GM23338 (cell line): ENCODE results near the gene ATR. TPM values are rescaled to one million over a fixed set of nuclear protein-coding genes. Genes with fewer than 3 reads are reported as not detected.

ENCODE experiments used
- ATAC-seq: fragments of 200-7000 bp; cut with Tn5 transposase; 3 replicates; pipeline ENCODE4 v1.9.1; 2020
- DNase-seq: peaks from one replicate; pipeline ENCODE4 v3.0.0-alpha.2; 2015; ENCODE audit warnings: low spot score
- H2AFZ ChIP-seq: fragments of 200-600 bp; sonication (generic); 2 replicates; pipeline ENCODE4 v1.8.0; 2016; ENCODE audit warnings: antibody characterized with exemption, mild to moderate bottlenecking, moderate library complexity
- H3F3A ChIP-seq: fragments of 200-600 bp; sonication (generic); replicated peaks from 2 replicates; pipeline ENCODE4 v1.8.0; 2017; ENCODE audit warnings: antibody characterized with exemption, mixed run types, low read depth
- H3K27ac ChIP-seq: fragments of 200-600 bp; sonication (generic); 2 replicates; pipeline ENCODE4 v1.6.1; 2016; ENCODE audit warnings: low read depth
- H3K27me3 ChIP-seq: fragments of 200-600 bp; sonication (generic); 2 replicates; pipeline ENCODE4 v1.8.0; 2016; ENCODE audit warnings: mild to moderate bottlenecking, mixed run types, moderate library complexity; ENCODE audit not compliant: insufficient read depth
- H3K36me3 ChIP-seq: fragments of 200-600 bp; sonication (generic); 2 replicates; pipeline ENCODE4 v1.8.0; 2016; ENCODE audit warnings: mild to moderate bottlenecking; ENCODE audit not compliant: insufficient read depth
- H3K4me1 ChIP-seq: fragments of 200-600 bp; sonication (generic); 2 replicates; pipeline ENCODE4 v1.8.0; 2016; ENCODE audit warnings: mild to moderate bottlenecking, moderate library complexity; ENCODE audit not compliant: insufficient read depth
- H3K4me2 ChIP-seq: fragments of 200-600 bp; sonication (generic); 2 replicates; pipeline ENCODE4 v1.7.1; 2017; ENCODE audit warnings: mixed run types
- H3K4me3 ChIP-seq: fragments of 200-600 bp; sonication (generic); 2 replicates; pipeline ENCODE4 v1.6.1; 2016; ENCODE audit warnings: mixed run types
- H3K79me2 ChIP-seq: fragments of 200-600 bp; sonication (generic); replicated peaks from 2 replicates; pipeline ENCODE4 v1.8.0; 2017; ENCODE audit warnings: mild to moderate bottlenecking; ENCODE audit not compliant: insufficient read depth
- H3K9me2 ChIP-seq: fragments of 200-600 bp; sonication (generic); 2 replicates; pipeline ENCODE4 v1.8.0; 2017; ENCODE audit not compliant: insufficient read depth
- H4K20me1 ChIP-seq: fragments of 200-600 bp; sonication (generic); replicated peaks from 2 replicates; pipeline ENCODE4 v1.8.0; 2017; ENCODE audit warnings: mild to moderate bottlenecking; ENCODE audit not compliant: insufficient read depth
- H3K27ac Mint-ChIP-seq: 2 replicates; pipeline ENCODE4 v1.8.0; 2020; ENCODE audit warnings: inconsistent platforms, mild to moderate bottlenecking, moderate library complexity, mixed read lengths
- H3K27me3 Mint-ChIP-seq: 3 replicates; pipeline ENCODE4 v1.8.0; 2022; ENCODE audit warnings: low read depth, mild to moderate bottlenecking, moderate library complexity, mixed read lengths, inconsistent platforms; ENCODE audit not compliant: insufficient read depth, poor library complexity
- H3K36me3 Mint-ChIP-seq: 3 replicates; pipeline ENCODE4 v1.8.0; 2021; ENCODE audit warnings: low read depth, mild to moderate bottlenecking, inconsistent platforms, moderate library complexity, mixed read lengths
- H3K4me1 Mint-ChIP-seq: 3 replicates; pipeline ENCODE4 v1.8.0; 2020; ENCODE audit warnings: mild to moderate bottlenecking, inconsistent platforms, mixed read lengths
- H3K4me3 Mint-ChIP-seq: 3 replicates; pipeline ENCODE4 v1.8.0; 2021; ENCODE audit warnings: moderate library complexity, mild to moderate bottlenecking, inconsistent platforms, mixed read lengths
- H3K9me3 Mint-ChIP-seq: 3 replicates; pipeline ENCODE4 v1.8.0; 2020; ENCODE audit warnings: moderate library complexity, mild to moderate bottlenecking, inconsistent platforms, mixed read lengths
- EZH2 ChIP-seq: fragments of 200-600 bp; sonication (generic); IDR thresholded peaks from one replicate; pipeline ENCODE4 v1.8.0; 2017; ENCODE audit warnings: antibody characterized with exemption, mild to moderate bottlenecking, low read depth; ENCODE audit not compliant: unreplicated experiment
- EZH2phosphoT487 ChIP-seq: fragments of 200-600 bp; sonication (generic); IDR thresholded peaks from one replicate; pipeline ENCODE4 v1.8.1; 2018; ENCODE audit warnings: antibody characterized with exemption; ENCODE audit not compliant: unreplicated experiment
- JUNB ChIP-seq: IDR thresholded peaks from one replicate; pipeline ENCODE4 v1.6.1; 2016; ENCODE audit warnings: antibody characterized with exemption; ENCODE audit not compliant: unreplicated experiment
- STAT1 ChIP-seq: IDR thresholded peaks from one replicate; pipeline ENCODE4 v1.6.1; 2016; ENCODE audit warnings: antibody characterized with exemption; ENCODE audit not compliant: unreplicated experiment
- ZNF114 ChIP-seq: fragments of 250-450 bp; sonication (Bioruptor Pico); IDR thresholded peaks from 2 replicates; pipeline ENCODE4 v1.5.0; 2020; ENCODE audit warnings: mild to moderate bottlenecking, moderate library complexity
- ZNF331 ChIP-seq: fragments of 250-450 bp; sonication (Bioruptor Pico); IDR thresholded peaks from 2 replicates; pipeline ENCODE4 v1.5.0; 2020; ENCODE audit warnings: low read depth, mild to moderate bottlenecking, moderate library complexity
- polyA plus RNA-seq: library from polyadenylated mRNA; unstranded; fragments of >200 nt; fragmentation: Nextera tagmentation; extraction: Ambion mirVana; gene quantifications from 2 replicates; pipeline ENCODE4 v1.2.1, GENCODE V29; 2016
- total RNA-seq: library from RNA; depleted of rRNA; stranded (reverse); fragments of >200 nt; shearing (Covaris generic); gene quantifications from 2 replicates; pipeline ENCODE4 v1.2.3, GENCODE V29; 2014
- TF ChIP-seq, protein P1 (sequence below), 2 experiments: fragments of 200-600 bp in 1 of 2; sonication (generic) in 1 of 2; conservative IDR thresholded peaks; 2 replicates each; pipeline versions ENCODE4 v1.5.1 to v1.6.1; 2016 to 2017; ENCODE audit warnings: antibody characterized with exemption in 2 of 2, low read depth in 2 of 2, mild to moderate bottlenecking in 2 of 2, moderate library complexity in 1 of 2
- TF ChIP-seq, protein P2 (sequence below): fragments of 250-450 bp; sonication (Bioruptor Pico); IDR thresholded peaks from 2 replicates; pipeline ENCODE4 v1.5.0; 2020; ENCODE audit warnings: mild to moderate bottlenecking, moderate library complexity
- TF ChIP-seq, protein P3 (sequence below): IDR thresholded peaks from one replicate; pipeline ENCODE4 v1.6.1; 2018; ENCODE audit warnings: antibody characterized with exemption; ENCODE audit not compliant: unreplicated experiment
- TF ChIP-seq, protein P4 (sequence below): IDR thresholded peaks from 2 replicates; pipeline ENCODE4 v1.6.1; 2016; ENCODE audit warnings: antibody characterized with exemption

Gene ATR
- total and polyA plus RNA-seq, 2 experiments from 2014 or later: 29.7 to 39.1 TPM

DNA sequence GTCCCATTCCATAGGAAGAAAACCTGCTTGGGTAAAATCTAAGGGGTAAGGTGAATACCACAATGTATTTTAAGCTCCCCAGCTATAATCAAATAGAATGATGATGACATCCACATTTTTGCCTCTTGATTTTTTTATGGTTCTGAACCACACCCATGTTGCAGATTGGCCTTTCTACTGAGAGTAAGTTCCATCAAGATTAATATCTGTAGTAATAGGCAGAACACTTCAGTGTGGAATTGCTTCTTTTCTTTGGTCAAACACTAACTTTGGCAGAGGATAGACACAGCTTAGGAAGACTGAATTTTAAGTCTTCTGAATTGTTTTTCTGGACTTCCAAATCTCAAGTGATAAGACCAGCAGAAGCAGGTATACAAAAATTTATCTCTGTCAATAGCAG lies 44.7 kb upstream of the ATR start:
- Mint-ChIP-seq H3K27ac (no peak overlapping the region), H3K9me3 (no peaks in the 10 kb centered on the region), H3K27me3 (no peaks in the 10 kb centered on the region), H3K4me1 (peaks cover 24% of the 10 kb centered on the region), H3K36me3 (no peaks in the 10 kb centered on the region), H3K4me3 (no peak overlapping the region)
- ATAC-seq: no peak
- Histone ChIP-seq H3K27ac (no peak overlapping the region), H2AFZ (no peak overlapping the region), H3F3A (no peaks in the 10 kb centered on the region), H3K36me3 (no peaks in the 10 kb centered on the region), H3K9me2 (no peaks in the 10 kb centered on the region), H3K27me3 (no peaks in the 10 kb centered on the region), H4K20me1 (peaks cover 3% of the 10 kb centered on the region; the same call in 1 of the 2 replicates), H3K4me3 (no peak overlapping the region), H3K79me2 (no peaks in the 10 kb centered on the region), H3K4me2 (no peak overlapping the region), H3K4me1 (peaks cover 6% of the 10 kb centered on the region)
- TF ChIP-seq, protein P1, sequence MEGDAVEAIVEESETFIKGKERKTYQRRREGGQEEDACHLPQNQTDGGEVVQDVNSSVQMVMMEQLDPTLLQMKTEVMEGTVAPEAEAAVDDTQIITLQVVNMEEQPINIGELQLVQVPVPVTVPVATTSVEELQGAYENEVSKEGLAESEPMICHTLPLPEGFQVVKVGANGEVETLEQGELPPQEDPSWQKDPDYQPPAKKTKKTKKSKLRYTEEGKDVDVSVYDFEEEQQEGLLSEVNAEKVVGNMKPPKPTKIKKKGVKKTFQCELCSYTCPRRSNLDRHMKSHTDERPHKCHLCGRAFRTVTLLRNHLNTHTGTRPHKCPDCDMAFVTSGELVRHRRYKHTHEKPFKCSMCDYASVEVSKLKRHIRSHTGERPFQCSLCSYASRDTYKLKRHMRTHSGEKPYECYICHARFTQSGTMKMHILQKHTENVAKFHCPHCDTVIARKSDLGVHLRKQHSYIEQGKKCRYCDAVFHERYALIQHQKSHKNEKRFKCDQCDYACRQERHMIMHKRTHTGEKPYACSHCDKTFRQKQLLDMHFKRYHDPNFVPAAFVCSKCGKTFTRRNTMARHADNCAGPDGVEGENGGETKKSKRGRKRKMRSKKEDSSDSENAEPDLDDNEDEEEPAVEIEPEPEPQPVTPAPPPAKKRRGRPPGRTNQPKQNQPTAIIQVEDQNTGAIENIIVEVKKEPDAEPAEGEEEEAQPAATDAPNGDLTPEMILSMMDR (conservative IDR thresholded peaks at IDR 0.05; ENCODE audit: low read depth in 2 of 2): no peak
- TF ChIP-seq STAT1 (no peak), EZH2 (no peak), JUNB (no peak), ZNF114 (CRISPR knock-in tag) (no peak), EZH2phosphoT487 (no peak), ZNF331 (CRISPR knock-in tag) (no peak)
- TF ChIP-seq, protein P2, sequence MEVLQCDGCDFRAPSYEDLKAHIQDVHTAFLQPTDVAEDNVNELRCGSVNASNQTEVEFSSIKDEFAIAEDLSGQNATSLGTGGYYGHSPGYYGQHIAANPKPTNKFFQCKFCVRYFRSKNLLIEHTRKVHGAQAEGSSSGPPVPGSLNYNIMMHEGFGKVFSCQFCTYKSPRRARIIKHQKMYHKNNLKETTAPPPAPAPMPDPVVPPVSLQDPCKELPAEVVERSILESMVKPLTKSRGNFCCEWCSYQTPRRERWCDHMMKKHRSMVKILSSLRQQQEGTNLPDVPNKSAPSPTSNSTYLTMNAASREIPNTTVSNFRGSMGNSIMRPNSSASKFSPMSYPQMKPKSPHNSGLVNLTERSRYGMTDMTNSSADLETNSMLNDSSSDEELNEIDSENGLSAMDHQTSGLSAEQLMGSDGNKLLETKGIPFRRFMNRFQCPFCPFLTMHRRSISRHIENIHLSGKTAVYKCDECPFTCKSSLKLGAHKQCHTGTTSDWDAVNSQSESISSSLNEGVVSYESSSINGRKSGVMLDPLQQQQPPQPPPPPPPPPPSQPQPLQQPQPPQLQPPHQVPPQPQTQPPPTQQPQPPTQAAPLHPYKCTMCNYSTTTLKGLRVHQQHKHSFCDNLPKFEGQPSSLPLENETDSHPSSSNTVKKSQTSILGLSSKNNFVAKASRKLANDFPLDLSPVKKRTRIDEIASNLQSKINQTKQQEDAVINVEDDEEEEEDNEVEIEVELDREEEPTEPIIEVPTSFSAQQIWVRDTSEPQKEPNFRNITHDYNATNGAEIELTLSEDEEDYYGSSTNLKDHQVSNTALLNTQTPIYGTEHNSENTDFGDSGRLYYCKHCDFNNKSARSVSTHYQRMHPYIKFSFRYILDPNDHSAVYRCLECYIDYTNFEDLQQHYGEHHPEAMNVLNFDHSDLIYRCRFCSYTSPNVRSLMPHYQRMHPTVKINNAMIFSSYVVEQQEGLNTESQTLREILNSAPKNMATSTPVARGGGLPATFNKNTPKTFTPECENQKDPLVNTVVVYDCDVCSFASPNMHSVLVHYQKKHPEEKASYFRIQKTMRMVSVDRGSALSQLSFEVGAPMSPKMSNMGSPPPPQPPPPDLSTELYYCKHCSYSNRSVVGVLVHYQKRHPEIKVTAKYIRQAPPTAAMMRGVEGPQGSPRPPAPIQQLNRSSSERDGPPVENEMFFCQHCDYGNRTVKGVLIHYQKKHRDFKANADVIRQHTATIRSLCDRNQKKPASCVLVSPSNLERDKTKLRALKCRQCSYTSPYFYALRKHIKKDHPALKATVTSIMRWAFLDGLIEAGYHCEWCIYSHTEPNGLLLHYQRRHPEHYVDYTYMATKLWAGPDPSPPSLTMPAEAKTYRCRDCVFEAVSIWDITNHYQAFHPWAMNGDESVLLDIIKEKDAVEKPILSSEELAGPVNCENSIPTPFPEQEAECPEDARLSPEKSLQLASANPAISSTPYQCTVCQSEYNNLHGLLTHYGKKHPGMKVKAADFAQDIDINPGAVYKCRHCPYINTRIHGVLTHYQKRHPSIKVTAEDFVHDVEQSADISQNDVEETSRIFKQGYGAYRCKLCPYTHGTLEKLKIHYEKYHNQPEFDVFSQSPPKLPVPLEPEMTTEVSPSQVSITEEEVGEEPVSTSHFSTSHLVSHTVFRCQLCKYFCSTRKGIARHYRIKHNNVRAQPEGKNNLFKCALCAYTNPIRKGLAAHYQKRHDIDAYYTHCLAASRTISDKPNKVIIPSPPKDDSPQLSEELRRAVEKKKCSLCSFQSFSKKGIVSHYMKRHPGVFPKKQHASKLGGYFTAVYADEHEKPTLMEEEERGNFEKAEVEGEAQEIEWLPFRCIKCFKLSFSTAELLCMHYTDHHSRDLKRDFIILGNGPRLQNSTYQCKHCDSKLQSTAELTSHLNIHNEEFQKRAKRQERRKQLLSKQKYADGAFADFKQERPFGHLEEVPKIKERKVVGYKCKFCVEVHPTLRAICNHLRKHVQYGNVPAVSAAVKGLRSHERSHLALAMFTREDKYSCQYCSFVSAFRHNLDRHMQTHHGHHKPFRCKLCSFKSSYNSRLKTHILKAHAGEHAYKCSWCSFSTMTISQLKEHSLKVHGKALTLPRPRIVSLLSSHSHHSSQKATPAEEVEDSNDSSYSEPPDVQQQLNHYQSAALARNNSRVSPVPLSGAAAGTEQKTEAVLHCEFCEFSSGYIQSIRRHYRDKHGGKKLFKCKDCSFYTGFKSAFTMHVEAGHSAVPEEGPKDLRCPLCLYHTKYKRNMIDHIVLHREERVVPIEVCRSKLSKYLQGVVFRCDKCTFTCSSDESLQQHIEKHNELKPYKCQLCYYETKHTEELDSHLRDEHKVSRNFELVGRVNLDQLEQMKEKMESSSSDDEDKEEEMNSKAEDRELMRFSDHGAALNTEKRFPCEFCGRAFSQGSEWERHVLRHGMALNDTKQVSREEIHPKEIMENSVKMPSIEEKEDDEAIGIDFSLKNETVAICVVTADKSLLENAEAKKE (CRISPR knock-in tag): no peak
- TF ChIP-seq, protein P3, sequence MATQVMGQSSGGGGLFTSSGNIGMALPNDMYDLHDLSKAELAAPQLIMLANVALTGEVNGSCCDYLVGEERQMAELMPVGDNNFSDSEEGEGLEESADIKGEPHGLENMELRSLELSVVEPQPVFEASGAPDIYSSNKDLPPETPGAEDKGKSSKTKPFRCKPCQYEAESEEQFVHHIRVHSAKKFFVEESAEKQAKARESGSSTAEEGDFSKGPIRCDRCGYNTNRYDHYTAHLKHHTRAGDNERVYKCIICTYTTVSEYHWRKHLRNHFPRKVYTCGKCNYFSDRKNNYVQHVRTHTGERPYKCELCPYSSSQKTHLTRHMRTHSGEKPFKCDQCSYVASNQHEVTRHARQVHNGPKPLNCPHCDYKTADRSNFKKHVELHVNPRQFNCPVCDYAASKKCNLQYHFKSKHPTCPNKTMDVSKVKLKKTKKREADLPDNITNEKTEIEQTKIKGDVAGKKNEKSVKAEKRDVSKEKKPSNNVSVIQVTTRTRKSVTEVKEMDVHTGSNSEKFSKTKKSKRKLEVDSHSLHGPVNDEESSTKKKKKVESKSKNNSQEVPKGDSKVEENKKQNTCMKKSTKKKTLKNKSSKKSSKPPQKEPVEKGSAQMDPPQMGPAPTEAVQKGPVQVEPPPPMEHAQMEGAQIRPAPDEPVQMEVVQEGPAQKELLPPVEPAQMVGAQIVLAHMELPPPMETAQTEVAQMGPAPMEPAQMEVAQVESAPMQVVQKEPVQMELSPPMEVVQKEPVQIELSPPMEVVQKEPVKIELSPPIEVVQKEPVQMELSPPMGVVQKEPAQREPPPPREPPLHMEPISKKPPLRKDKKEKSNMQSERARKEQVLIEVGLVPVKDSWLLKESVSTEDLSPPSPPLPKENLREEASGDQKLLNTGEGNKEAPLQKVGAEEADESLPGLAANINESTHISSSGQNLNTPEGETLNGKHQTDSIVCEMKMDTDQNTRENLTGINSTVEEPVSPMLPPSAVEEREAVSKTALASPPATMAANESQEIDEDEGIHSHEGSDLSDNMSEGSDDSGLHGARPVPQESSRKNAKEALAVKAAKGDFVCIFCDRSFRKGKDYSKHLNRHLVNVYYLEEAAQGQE: no peak
- TF ChIP-seq, protein P4, sequence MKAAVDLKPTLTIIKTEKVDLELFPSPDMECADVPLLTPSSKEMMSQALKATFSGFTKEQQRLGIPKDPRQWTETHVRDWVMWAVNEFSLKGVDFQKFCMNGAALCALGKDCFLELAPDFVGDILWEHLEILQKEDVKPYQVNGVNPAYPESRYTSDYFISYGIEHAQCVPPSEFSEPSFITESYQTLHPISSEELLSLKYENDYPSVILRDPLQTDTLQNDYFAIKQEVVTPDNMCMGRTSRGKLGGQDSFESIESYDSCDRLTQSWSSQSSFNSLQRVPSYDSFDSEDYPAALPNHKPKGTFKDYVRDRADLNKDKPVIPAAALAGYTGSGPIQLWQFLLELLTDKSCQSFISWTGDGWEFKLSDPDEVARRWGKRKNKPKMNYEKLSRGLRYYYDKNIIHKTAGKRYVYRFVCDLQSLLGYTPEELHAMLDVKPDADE: no peak
- DNase-seq: no peak
